Sciatic nerve (tissue), 2 donors: Measurements from ENCODE around the gene MRPL12. TPM values are rescaled to one million over a fixed set of nuclear protein-coding genes. Genes with fewer than 3 reads are reported as not detected.
"Not testable (repeated sequence)": the region's sequence is repeated elsewhere in the genome, so short reads cannot be mapped to it uniquely, and the experiment has no call there.

Experiments
- ATAC-seq: fragments of 200-7000 bp; cut with Tn5 transposase; one replicate; pipeline ENCODE4 v1.9.1; 2020; ENCODE audit warnings: mild to moderate bottlenecking, moderate library complexity
- DNase-seq: peaks from one replicate; pipeline ENCODE4 v3.0.0-alpha.2; 2020; ENCODE audit warnings: low spot score
- intact Hi-C: fragments of 100-400 bp; cut with DNase I; formaldehyde crosslinking; loops from one replicate; pipeline ENCODE4 v1.14.2; 2022
- microRNA-seq: library from miRNA; unstranded; fragments of <30 nt; microRNA quantifications from one replicate; pipeline ENCODE4 v1.2.0, GENCODE V29; 2020
- total RNA-seq: library from RNA; stranded (reverse); fragmentation: NEBNext Ultra II Directional; extraction: Animal tissue kit (Norgen Biotek cat#: 25700); gene quantifications from one replicate; pipeline ENCODE4 v1.2.1, GENCODE V29; 2021
- donor health status: DM: no; HTN: no; CAD: no.
- donor health status: DM: no; HTN: no; CAD: no.

Gene MRPL12
- total RNA-seq, 1 donor from 2014 or later = 23.6 TPM

GRCh38 chr17:81733507-81734404 lies 30.6 kb downstream of the MRPL12 start:
- peak; percentile 91 for ATAC-seq
- peak; percentile 88 for DNase-seq
- intact Hi-C loops = no loop called here

- intact Hi-C loops = no loop called here
- peak; percentile 20 for ATAC-seq
- DNase-seq = no peak
These were observed 31.5 kb downstream of the MRPL12 start for GRCh38 chr17:81734405-81735263.

- ATAC-seq = peak; percentile 30
- no peak for DNase-seq
- intact Hi-C loops = no loop called here
These were observed 32.3 kb downstream of the MRPL12 start for GRCh38 chr17:81735264-81736102.

GRCh38 chr17:81737947-81738800 lies 35.0 kb downstream of the MRPL12 start:
- no peak for ATAC-seq
- intact Hi-C loops = no loop called here
- no peak for DNase-seq

- intact Hi-C loops = no loop called here
These were observed 35.7 kb downstream of the MRPL12 start for GRCh38 chr17:81738801-81739393.

GRCh38 chr17:81739593-81739992 lies 36.4 kb downstream of the MRPL12 start:
- intact Hi-C loops, DNase-seq, ATAC-seq: not testable (repeated sequence)

More at GRCh38 chr17:81738801-81739393, 35.7 kb downstream of the MRPL12 start:
- DNase-seq (no peak), ATAC-seq (no peak)

- intact Hi-C loops = no loop called here
- no peak for DNase-seq
- peak; percentile 44 for ATAC-seq
These were observed 37.3 kb downstream of the MRPL12 start for GRCh38 chr17:81740395-81740961.

- ATAC-seq (peak; percentile 32), DNase-seq (no peak)
- intact Hi-C loops = no loop called here
These were observed 38.0 kb downstream of the MRPL12 start for GRCh38 chr17:81741049-81741593.

- DNase-seq = no peak
- intact Hi-C loops = no loop called here
- peak; percentile 17 for ATAC-seq
These were observed 38.7 kb downstream of the MRPL12 start for GRCh38 chr17:81741594-81742452.

Small RNA genes within 50 kb of the gene (microRNA-seq; reads per million reads assigned to microRNA genes)
- not detected for gene MIR6786

Other genes starting within 250 kb of the MRPL12 start
- gene ACTG1, start 190.6 kb upstream of the MRPL12 start, total RNA-seq = 2,552 TPM
- 1.6 TPM for gene FSCN2, start 175.0 kb upstream of the MRPL12 start, total RNA-seq
- 20.0 TPM for gene FAAP100, start 151.0 kb upstream of the MRPL12 start, total RNA-seq
- gene NPLOC4, start 66.3 kb upstream of the MRPL12 start, total RNA-seq = 82.3 TPM
- gene TSPAN10, start 66.2 kb upstream of the MRPL12 start, total RNA-seq = 0.85 TPM
- not detected for gene PDE6G, start 46.8 kb upstream of the MRPL12 start, total RNA-seq
- 17.9 TPM for gene OXLD1, start 36.8 kb upstream of the MRPL12 start, total RNA-seq
- gene CCDC137, start 36.6 kb upstream of the MRPL12 start, total RNA-seq = 10.2 TPM
- 31.8 TPM for gene ARL16, start 19.6 kb upstream of the MRPL12 start, total RNA-seq
- gene HGS, start 19.4 kb upstream of the MRPL12 start, total RNA-seq = 79.8 TPM
- gene SLC25A10, start 8.9 kb downstream of the MRPL12 start, total RNA-seq = 23.0 TPM
- 7.8 TPM for gene GCGR, start 100.8 kb downstream of the MRPL12 start, total RNA-seq
- gene MCRIP1, start 129.9 kb downstream of the MRPL12 start, total RNA-seq = 91.5 TPM
- not detected for gene PPP1R27, start 131.7 kb downstream of the MRPL12 start, total RNA-seq
- 248 TPM for gene P4HB, start 157.2 kb downstream of the MRPL12 start, total RNA-seq
- 387 TPM for gene ARHGDIA, start 168.0 kb downstream of the MRPL12 start, total RNA-seq
- 45.9 TPM for gene ALYREF, start 188.2 kb downstream of the MRPL12 start, total RNA-seq
- gene ANAPC11, start 188.4 kb downstream of the MRPL12 start, total RNA-seq = 58.2 TPM
- gene NPB, start 198.9 kb downstream of the MRPL12 start, total RNA-seq = 0.80 TPM
- gene PCYT2, start 208.0 kb downstream of the MRPL12 start, total RNA-seq = 34.1 TPM
- 17.7 TPM for gene SIRT7, start 214.8 kb downstream of the MRPL12 start, total RNA-seq
- gene MAFG, start 224.4 kb downstream of the MRPL12 start, total RNA-seq = 27.8 TPM
- 8.0 TPM for gene PYCR1, start 233.9 kb downstream of the MRPL12 start, total RNA-seq
- not detected for gene MYADML2, start 243.9 kb downstream of the MRPL12 start, total RNA-seq